GM13976 (cell line): ENCODE data around the gene ABTB1.

Experiments
- DNase-seq: peaks from one replicate; pipeline ENCODE4 v3.0.0; 2012; ENCODE audit warnings: low spot score
- in situ Hi-C: fragments of 300-500 bp; cut with MboI; formaldehyde crosslinking; loops from one replicate; pipeline ENCODE4 v1.12.0; 2022; ENCODE audit warnings: low sequenced_read_pairs, mixed read lengths, inconsistent platforms; ENCODE audit not compliant: unreplicated experiment
- TF ChIP-seq, protein P1 (sequence below): IDR thresholded peaks from 2 replicates; pipeline ENCODE4 v1.5.1; 2012; ENCODE audit warnings: borderline replicate concordance, mild to moderate bottlenecking; ENCODE audit not compliant: insufficient read depth; ENCODE audit errors: extremely low read depth, missing control alignments, control extremely low read depth

The ABTB1 gene

DNA sequence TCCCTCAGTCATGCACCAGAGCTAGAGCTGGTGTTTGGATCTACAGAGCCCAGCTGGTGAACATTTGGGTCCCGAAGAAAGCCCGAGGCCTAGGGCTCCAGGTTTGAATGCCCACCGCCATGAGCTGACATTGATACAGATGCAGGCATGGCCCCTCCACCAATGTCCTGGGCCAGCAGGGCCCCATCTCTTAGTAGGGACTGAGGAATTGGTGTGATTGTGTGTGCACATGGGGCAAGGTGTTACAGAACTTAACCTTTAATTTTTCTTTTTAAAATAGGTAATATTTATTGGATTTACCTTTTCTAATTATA lies 32.8 kb upstream of the ABTB1 start:
- DNase-seq: no peak
- in situ Hi-C loops: loop anchor here (10.0 kb wide), 1 partner anchor 325 kb away; no protein-coding TSS in a partner anchor
- TF ChIP-seq, protein P1, sequence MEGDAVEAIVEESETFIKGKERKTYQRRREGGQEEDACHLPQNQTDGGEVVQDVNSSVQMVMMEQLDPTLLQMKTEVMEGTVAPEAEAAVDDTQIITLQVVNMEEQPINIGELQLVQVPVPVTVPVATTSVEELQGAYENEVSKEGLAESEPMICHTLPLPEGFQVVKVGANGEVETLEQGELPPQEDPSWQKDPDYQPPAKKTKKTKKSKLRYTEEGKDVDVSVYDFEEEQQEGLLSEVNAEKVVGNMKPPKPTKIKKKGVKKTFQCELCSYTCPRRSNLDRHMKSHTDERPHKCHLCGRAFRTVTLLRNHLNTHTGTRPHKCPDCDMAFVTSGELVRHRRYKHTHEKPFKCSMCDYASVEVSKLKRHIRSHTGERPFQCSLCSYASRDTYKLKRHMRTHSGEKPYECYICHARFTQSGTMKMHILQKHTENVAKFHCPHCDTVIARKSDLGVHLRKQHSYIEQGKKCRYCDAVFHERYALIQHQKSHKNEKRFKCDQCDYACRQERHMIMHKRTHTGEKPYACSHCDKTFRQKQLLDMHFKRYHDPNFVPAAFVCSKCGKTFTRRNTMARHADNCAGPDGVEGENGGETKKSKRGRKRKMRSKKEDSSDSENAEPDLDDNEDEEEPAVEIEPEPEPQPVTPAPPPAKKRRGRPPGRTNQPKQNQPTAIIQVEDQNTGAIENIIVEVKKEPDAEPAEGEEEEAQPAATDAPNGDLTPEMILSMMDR: no peak

DNA sequence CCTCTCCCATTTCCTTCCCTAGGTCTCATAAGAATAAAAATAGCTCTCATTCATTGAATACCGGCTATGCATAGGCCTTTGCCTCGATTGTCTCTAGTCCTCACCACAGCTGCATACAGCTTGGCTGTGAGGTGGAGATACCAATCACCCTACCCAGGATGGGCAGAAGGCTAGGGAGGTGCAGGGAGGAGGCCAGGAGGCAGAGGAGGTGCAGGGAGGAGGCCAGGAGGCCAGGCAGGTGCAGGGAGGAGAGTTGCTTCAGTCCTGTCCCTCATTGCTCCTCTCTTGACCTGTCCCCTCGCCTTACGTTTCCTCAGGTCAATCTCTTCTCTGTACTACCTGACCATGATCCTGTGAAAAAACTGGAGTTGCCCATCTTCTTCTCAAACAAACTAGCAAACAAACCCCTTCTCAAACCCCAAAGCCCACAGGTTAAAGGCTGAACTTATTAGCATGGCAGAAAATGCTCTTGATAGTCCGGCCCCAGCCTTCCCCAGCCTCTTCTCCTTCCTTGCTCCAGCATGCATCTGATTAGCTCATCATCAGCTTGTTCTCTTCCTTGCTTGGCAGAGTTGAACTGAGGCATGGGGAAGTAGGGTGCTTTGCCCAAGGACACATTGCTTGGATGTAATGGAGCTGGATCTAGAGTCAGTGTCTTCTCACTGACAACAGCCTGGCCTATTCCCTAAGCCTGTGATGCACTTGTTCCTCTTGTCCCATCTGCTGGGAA lies 27.9 kb upstream of the ABTB1 start:
- no peak for DNase-seq
- TF ChIP-seq, protein P1: no peak
- in situ Hi-C loops: loop anchor here (10.0 kb wide), 1 partner anchor 320 kb away; no protein-coding TSS in a partner anchor

DNA sequence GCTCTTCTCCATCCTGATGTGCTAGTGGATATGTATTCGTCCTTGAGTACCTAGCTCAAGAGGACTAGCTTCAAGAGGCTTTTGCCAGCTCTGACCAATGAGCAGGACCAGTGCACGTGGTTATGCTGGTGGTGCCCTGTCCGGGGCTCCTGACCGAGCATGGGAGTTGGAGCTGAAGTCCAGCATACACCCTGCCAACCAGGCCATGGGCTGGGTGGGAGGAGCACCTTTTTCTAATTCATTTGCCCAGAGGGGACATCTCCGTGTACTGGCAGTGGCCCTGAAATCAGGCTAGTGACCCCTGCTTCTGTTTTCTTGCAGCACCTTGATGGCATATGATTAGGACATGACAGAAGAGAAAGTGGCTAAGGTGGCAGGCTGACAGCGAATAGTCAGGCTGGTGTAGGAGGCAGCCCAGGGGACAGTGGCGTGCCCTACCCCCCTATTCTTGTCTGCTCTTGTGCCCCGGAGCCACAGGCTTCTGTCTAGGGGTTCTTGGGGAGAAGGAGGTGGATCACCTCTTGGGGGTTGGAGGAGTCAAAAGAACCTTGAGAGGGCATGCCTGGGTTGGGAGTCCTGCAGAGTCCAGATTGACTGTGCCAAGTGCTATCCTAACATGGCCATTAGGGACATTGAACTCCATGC lies 27.3 kb upstream of the ABTB1 start:
- DNase-seq: no peak
- TF ChIP-seq, protein P1: no peak
- in situ Hi-C loops: loop anchor here (10.0 kb wide), 1 partner anchor 319 kb away; no protein-coding TSS in a partner anchor

DNA sequence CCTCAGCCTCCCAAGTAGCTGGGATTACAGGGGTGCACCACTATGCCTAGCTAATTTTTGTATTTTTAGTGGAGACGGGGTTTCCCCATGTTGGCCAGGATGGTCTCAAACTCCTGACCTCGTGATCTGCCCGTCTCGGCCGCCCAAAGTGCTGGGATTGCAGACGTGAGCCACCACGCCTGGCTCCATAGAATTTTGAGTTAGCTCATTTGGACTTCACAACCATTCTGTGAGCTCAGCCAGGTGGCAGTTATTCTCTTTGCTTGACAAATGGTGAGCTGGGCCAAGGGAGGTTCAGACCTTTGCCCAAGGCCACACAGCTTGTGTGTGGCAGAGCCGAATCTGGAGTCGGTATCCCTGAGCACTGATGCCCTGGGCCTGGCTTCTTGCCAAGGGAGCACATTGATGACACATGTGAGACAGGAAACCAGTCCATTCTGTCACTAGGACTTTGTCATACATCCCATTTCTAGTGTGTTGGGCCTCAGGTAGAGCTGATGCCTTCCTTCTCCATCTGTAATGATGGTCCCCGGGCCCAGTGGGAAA lies 26.2 kb upstream of the ABTB1 start:
- TF ChIP-seq, protein P1: no peak

DNA sequence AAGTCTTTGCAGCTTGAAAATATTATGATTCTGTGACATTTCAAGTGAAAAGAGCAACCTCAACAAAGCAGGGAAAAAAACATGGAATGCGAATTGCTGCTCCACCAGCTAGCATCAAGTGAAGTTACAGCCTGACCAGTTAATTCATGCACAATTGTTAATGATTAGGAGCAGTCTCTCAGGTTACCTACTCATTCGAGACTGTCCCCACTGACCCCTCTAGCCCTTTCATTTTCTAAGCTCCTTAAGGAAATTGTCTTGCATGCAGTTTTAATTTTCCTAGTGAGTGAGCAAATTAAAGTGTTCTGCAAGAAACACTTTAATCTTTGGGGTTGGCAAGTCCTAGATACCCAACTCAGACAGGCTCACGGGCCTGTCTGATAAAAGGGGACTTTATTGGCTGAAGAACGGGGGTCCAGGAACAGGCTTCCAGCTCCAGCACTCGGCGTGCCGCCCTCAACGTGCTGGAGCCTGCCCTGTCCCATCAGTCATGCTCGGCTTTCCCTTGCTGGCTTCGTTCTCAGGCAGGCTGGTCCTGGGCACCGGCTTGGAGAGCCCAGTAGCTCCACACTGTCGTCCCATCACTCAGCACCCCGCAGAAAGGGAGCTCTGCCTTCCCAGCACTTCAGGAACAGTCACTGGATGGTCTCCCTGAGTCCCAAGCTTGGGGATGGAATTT lies 25.4 kb upstream of the ABTB1 start:
- in situ Hi-C loops: loop anchor here (10.0 kb wide), 1 partner anchor 317 kb away; no protein-coding TSS in a partner anchor
- TF ChIP-seq, protein P1: no peak
- no peak for DNase-seq

More for the DNA sequence above, 26.2 kb upstream of the ABTB1 start:
- in situ Hi-C loops: loop anchor here (10.0 kb wide), 1 partner anchor 318 kb away; no protein-coding TSS in a partner anchor
- no peak for DNase-seq

DNA sequence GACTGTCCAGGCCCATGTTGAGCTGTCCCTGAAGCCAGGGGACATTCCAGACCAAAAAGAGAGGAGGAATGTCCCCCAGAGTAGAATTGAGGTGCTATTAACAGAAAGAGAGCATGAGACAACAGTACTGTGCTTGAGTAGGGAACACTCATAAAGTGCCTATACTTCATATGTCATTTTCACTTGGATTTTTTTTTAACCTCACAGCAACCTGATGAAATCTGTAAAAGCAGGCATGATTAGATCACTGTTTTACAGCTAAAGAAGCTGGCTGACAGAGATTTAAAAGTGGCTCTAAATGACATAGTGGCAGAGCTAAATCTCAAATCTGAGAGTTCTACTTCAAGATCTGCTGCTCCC lies 24.9 kb upstream of the ABTB1 start:
- in situ Hi-C loops: loop anchor here (10.0 kb wide), 1 partner anchor 317 kb away; no protein-coding TSS in a partner anchor
- no peak for DNase-seq
- TF ChIP-seq, protein P1: no peak
